ENCODE measurements around the gene IGF2BP2. TPM values are rescaled to one million over a fixed set of nuclear protein-coding genes. Genes with fewer than 3 reads are reported as not detected.
"Not testable (repeated sequence)": the region's sequence is repeated elsewhere in the genome, so short reads cannot be mapped to it uniquely, and the experiment has no call there.

The IGF2BP2 gene
- total RNA-seq, 1 donor from 2014 or later = 60.9 TPM

DNA sequence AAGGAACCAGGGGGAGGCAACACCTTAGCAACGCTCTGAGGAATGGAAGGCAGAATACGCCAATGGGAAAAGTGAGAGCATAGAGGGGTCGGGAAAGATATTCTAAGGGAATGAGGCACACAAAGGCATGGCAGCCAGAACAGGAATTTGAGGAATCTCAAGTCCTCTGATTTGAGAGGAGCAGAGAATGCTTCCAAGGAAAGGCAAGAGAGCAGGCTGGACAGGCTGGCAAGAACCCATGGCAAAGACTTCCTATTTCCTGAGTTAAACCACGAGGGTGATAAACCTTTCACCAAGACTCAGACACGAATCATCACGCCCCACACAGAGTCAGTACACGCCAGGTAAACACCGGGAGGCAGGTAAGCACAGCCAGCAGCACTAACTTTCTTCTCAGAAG is 109.8 kb downstream of the IGF2BP2 start:
- DNase-seq (ENCODE audit: low spot score) = no peak

GRCh38 chr3:185714085-185714484 is 110.8 kb downstream of the IGF2BP2 start:
- DNase-seq (ENCODE audit: low spot score) = no peak

- DNase-seq (ENCODE audit: low spot score) = no peak
Measured at GRCh38 chr3:185713015-185713414, 111.8 kb downstream of the IGF2BP2 start.

DNA sequence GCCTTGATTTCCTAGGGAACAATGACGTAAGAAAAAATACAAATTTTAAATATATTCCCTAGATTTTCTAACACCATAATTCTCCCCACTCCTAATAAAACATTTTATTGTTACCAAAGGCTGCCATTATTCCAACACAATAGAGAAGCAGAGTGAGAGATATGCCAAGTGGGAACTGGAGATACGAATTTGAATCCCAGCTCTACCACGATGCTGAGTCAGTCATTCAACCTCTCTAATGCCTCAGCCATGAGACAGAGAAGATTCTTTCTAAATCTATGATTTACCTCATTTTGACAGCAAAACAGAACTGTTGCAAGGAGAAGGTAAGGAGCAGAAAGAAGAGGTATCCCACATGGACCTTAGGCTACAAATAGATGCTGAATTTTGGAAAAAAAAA is 112.5 kb downstream of the IGF2BP2 start:
- no peak for DNase-seq (ENCODE audit: low spot score)

- DNase-seq (ENCODE audit: low spot score) = no peak
Measured at GRCh38 chr3:185711255-185711870, 113.5 kb downstream of the IGF2BP2 start.

DNA sequence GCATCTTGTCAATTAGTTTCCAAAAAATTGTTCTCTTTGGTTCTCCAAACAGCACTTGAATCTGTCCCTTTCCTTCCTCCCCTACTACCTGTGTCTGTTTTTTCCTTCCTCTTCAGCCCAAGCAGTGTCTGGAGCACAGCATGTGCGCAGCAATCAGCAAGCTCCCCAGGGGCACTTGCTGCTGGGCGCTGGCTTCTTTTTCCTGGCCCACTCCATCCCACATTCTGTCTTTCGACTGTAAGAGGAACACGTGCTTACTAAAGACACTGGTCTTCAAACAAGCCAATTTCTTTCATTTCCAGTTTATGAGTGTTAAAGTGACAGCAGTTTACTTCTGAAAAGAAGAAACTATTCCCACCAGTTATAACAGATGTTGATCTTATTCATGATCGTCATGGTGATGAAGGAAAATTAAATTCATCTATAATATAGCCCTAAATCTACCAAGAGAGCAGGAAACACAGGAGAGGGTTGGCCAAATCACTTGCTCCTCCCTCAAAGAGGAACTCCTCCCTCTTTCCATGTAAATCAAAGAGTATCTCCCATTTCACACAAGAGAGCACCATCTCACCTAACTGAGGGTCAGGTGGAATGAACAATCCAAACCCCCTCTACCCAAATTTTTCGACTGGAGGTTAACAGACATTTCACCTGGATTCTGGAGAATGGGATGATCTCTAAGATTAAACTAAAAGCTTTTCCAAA is 115.4 kb downstream of the IGF2BP2 start:
- DNase-seq (ENCODE audit: low spot score) = no peak

DNA sequence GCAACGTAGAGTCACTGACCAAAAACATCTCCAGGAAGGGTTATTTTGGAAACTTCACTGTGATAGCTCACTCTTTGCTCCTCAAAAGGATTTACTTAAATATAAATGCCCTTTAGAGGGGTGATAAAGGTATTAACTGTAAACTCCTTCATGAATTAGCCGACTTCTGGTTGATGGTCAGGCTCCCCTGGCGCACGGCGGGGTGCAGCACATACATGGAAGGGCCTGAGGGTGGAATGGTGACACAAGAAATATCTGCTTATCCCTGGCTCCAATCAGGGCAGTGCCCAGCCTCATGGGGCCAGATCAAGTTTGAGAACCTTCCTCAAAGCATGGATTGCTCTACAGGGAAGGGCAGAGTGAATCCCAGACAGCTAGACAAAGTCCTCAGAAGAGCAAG is 116.5 kb downstream of the IGF2BP2 start:
- DNase-seq (ENCODE audit: low spot score) = no peak

DNA sequence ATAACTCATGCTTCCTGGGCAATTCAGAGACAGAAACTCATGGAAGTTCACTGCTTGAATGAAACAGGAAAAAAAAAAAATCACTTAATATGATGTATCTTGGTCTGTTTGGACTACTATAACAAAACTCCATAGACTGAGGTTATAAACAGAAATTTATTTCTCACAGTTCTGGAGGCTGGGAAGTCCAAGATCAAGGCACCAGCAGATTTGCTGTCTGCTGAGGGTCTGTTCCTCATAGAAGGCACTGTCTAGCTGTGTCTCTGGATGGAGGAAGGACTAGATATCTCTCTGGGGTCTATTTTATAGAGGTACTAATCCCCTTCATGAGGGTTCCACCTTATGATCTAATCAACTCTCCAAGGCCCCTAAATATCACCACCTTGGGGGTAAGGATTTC is 119.3 kb downstream of the IGF2BP2 start:
- DNase-seq (ENCODE audit: low spot score) = no peak

DNA sequence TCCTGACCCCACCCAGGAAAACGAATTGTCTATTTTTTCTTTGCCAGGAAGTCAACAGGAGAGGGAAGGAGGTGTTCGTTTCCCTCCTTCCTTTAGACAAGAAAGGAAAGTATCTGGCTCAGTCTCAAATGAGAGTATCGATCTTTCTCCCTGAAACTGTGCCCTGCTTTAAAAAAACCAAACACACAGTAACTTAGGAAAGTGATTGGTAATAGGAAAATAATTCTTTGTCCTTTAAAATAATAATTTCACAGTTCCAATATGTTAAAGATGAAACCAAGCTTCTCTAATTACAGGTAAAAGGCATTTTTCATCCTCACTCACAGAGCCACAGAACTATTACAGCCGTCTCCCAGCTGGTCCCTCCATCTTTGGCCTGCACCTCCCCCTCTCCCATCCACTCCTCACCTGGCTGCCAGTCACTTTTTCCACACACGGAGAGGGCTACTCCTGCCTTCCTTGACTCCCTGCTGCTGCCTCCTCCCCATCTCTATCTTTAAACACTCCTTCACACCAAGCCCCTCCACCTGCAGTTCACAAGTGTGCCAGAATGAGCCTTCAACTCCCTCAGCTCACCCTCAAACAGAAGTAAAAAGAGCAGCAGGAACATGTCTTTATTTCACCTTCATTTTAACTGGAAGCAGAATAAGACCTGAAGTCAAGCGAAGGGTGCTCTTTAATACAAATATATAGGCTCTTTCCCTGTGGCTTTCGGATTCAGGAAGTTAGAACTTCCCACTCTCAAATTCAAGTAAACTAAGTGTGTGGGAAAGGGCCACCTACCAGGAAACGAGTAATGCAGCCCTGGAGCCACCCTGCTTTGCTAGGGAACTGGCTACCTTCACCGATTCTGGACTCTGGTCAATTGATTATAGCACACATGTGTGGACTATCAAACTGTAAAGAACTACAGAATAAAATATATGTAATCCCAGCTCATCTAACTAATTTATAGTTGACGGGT is 122.3 kb downstream of the IGF2BP2 start:
- DNase-seq (ENCODE audit: low spot score) = no peak

DNA sequence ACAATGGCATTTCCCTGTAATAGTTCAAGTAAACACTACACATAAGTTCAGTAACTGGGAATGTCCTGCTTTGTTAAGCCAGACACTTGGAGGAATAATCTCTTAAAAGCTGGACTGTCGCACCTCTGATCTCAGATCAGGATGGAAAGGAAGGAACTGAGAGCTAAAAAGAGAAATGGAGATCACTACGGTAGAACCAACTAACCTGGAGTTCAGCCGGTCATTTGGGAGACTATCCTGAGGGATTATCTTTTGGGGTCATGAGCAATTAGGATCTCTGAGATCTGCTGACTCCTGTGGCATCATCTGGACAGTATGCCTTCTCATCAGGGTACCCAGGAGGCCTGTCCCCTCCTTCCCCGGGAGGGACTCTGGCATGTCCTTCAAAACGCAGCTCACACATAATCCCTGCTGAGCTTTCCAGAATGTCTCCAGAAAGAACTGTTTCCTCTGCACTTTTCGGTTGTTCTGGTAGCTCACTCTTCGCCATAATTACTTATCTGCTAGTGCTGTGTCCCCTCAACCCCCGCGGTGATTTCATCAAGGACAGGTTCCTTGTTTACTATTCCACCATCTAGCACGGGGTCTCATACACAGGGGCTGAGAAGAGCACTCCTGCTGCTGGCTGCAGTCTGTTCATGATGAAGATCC is 123.1 kb downstream of the IGF2BP2 start:
- DNase-seq (ENCODE audit: low spot score) = peak; percentile 43

DNA sequence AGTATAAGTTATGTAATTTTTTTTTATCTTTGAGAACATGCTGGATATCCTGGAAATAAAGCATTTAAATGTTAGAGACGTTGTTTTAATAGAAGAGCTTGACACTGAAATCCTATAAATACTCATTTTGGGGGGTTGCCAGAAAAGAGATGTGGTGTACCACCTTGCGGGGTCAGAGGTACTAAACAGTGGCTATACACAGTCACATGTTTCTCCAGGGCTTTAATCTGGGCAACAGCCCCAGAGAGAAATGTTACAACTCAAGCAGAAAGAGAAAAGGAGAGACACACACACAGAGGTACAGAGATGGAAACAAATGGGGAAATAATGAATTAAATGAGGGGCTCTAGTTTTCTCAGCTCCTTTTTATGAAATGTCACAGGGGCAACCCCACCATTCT is 124.9 kb downstream of the IGF2BP2 start:
- no peak for DNase-seq (ENCODE audit: low spot score)

DNA sequence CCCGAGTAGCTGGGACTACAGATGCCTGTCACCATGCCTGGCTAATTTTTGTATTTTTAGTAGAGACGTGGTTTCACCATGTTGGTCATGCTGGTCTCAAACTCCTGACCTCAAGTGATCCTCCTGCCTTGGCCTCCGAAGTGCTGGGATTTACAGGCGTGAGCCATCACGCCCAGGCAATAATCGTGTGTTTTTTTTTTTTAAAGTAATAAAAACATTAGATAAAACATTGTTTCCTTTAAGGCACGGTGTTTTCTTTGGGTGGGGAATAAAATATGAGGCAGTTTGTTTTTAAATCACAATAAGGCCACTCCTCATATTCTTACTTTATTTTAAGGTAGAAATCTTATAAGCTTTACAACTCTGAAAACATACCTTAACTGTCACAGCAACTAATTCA is 127.6 kb downstream of the IGF2BP2 start:
- not testable (repeated sequence) for DNase-seq (ENCODE audit: low spot score)

DNA sequence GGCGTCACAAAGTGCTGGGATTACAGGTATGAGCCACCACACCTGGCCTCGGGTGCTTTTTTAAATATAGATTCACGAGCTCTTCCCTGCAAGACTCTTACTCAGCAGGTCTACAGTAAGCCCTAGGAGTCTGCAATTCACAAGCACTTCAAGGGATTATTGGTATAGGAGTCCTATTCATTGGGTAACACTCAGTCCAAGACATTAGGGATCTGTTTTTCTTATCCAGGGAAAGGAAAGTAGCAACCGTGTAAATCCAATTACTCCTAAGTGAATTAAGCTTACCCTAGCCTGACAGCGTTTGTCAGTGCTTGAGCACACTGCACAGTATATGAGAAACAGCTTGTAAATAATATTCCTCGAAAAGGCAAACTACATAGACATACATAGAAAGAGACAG is 128.8 kb downstream of the IGF2BP2 start:
- no peak for DNase-seq (ENCODE audit: low spot score)

DNA sequence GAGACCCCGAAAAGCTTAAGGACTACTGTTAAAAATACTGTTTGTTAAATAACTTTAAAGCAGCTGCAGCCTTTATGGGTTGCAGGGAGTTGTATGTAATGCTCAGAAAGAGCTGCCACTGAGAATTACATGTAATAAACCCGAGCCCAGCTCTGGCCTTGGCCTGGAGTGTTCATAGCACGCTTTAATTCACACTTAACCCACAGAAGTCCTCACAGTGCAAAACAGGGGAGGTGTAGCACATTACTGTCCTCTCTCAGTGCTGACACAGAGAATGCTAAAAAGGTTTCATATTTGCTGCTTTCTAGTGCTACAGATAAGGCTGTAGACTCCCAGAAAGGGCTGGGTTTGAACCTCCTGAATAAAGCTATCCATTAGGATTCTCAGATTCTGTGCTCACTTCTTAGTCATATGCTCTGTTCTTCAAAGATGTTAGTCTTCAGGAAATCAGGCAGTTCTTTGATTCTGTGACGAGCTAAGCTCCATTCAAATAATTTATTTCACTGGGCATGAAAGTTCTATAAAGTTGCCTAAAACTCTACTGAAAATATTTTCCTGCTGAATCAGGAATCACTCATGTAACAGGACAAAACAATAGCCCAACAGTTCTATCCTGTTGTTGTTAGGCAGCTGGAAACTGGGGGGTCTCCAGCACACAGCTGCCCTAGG is 130.7 kb downstream of the IGF2BP2 start:
- DNase-seq (ENCODE audit: low spot score) = peak; percentile 60

DNA sequence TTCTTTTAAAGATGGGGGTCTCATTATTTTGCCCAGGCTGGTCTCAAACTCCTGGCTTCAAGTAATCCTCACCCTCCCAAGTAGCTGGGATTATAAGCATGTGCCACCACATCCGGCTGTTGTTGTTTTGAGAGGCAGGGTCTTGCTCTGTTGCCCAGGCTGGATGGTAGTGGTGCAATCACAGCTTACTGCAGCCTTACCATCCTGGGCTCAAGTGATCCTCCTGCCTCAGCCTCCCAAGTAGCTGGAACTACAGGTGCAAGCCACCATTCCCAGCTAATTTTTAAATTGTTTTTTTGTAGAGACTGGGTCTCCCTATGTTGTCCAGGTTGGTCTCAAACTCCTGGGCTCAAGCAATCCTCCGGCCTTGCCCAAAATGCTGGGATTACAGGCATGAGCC is 133.2 kb downstream of the IGF2BP2 start:
- DNase-seq (ENCODE audit: low spot score) = no peak

DNA sequence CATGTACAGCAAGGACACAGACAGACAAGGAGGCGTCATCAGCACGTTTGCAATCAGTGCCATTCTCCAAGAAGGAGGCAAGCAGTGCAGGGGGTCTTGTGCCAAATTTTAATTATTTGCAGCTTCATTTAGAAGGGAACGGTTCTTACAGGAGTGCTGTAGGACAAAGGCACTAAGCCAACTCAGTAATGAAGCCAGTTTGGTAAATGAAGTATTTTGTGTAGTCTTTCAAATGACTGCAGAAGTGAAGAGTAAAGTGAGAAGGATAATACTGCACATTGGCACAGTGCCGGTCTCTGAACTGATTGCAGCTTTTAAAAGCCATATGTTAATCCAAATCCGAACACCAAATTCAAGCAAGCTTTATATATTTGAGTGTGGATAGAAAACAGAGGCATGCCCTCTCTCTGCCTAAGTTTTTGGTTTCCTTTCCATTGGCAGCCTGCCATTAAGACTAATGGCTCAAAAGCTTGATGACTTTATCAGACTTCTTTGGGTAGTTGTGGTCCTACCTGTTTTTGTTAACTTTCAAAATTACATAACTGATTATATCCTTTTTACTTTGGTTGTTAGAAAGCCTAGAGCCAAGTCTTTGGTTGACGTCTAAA is 137.5 kb downstream of the IGF2BP2 start:
- DNase-seq (ENCODE audit: low spot score) = peak; percentile 45

GRCh38 chr3:185685231-185686035 is 139.4 kb downstream of the IGF2BP2 start:
- DNase-seq (ENCODE audit: low spot score) = no peak

DNA sequence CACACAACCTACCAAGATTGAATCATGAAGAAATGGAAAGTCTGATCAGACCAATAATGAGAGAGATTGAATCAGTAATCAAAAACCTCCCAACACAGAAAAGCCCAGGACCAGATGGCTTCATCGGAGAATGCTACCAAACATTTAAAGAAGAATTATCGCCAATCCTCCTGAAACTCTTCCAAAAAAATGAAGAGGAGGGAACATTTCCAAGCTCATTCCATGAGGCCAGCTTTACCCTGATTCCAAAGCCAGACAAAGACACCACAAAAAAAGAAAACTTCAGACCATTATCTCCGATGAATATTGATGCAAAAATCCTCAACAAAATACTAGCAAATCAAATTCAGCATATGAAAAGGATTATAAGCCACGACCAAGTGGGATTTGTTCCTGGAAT is 144.6 kb downstream of the IGF2BP2 start:
- DNase-seq (ENCODE audit: low spot score) = peak; percentile 37

DNA sequence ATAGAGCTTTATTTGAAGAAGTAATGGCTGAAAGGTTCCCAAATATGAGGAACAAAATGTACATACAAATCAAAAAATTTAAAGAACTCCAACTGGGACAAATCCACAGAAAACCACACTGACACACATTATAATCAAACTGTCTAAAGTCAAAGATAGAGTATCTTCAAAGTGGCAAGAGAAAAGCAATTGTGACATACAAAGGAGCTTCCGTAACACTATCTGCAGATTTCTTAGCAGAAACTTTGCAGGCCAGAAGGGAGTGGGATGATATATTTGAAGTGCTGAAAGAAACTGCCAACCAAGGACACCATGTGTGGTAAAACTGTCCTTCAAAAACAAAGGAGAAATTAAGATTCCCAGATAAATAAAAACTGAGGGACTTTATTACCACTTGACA is 146.8 kb downstream of the IGF2BP2 start:
- DNase-seq (ENCODE audit: low spot score) = no peak
